GM19463 (cell line): Measurements from ENCODE around the gene HOXC13.

Source experiments
- ATAC-seq: cut with Tn5 transposase; IDR thresholded peaks from one replicate; pipeline ENCODE4 v1.9.1; 2021; ENCODE audit warnings: mild to moderate bottlenecking, moderate library complexity; ENCODE audit not compliant: unreplicated experiment

Gene HOXC13

DNA sequence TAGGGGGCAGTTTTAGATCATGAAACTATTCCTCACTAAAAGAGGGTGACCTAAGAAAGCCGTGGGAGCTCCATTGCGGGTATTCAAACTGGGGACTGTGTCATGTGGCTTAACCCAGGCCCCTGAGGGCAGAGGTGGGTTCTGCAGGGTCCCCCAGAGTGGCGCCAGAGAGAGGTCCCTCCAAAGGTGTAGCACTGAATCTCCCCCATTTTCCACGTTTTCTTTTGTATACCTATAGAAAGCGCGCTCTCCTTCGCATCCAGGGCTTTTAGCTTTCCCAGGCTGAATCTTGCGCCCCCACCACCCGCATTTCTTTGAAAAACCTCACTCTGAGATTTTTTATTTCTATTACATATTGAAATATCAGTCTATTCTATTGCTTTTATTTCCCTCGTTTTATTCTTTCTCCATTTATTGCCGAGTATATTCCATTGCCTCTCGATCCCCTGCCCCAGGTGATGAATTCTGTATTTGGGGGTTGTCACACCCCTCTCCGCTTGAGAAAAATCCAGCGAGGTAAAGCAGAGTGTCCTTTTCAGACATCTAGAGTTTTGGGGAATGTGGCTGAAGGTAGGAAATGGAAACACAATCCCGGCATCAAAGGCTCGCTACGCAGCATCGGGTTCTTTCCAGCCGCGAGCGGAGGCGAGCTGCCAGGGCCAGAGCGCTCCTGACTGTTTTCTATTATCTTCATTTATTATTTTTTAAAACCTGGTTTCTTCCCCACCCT, 870 bp upstream of the HOXC13 start:
- ATAC-seq = no peak

DNA sequence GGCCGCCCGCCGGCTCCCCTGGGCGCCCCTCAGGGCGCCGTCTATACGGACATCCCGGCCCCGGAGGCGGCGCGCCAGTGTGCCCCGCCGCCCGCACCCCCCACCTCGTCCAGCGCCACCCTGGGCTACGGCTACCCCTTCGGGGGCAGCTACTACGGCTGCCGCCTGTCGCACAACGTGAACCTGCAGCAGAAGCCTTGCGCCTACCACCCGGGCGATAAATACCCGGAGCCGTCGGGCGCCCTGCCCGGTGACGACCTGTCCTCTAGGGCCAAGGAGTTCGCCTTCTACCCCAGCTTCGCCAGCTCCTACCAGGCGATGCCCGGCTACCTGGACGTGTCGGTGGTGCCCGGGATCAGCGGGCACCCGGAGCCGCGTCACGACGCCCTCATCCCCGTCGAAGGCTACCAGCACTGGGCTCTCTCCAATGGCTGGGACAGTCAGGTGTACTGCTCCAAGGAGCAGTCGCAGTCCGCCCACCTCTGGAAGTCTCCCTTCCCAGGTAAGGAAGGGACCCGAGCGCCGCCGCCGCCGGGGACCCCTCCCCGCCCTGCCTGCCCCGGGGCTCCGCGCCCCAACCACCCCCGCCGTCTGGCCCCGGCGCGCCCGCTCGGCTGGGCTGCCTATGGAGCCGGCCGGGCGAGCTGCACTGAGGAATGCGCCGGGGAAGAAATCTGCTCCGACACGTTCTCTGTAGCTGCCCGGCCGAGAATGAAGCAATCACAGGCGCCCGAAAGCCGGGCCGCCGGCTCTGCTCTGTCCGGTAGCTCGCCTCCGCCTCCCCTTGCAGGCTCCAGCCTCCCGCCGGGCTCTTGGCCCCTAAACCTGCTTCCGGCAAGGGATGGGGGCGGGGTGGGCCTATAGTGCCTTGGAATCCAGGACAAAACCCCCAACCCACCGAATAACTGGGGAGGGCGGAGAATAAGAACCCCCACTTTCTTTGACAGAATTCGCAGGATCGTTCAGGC, 794 bp downstream of the HOXC13 start:
- ATAC-seq = no peak

DNA sequence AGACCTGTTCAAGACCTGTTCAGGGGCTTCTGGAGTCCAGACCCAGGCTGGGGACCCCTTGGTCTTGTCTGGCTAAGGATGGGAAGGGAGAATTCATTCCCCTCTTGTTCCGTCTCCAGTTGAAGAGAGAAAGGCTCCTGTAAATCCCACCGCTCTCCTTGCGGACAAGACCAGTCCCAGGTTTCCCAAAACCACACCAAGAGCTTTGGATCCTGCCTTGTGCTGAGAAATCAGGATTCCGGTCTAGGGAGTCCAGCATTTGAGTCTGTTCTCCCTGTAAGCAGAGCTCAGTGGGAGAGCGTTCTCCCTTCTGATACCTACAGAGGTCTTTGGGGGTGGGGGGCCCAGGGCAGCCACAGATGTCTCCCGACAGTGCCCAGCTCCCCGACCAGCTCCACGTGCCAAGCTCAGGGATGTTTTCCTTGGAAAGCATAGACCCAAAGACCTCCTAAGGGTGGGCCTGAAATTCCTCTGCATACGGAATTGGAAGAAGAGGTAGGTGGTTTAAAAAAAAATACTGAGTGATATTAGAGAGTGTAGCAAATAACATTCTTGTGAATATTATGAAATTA, 1.9 kb downstream of the HOXC13 start:
- ATAC-seq = no peak

DNA sequence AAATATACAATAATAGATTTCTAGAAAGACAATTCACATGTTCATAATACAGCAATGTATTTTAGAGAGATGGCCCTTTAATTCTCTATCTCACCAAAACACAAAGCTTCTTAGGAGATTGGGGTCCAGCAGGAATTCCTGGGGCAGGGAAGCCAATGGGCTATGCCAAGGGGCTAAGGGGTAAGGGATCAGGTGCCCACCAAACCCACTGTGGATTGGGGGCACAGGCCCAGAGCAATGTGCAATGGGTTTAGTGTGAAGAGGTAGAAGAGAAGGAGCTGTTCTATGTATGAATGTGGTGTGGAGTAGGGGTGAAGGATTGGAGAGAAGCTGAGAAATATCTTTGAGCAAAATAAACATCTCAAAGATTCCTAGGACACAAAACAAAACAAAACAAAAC, 2.6 kb downstream of the HOXC13 start:
- no peak for ATAC-seq

DNA sequence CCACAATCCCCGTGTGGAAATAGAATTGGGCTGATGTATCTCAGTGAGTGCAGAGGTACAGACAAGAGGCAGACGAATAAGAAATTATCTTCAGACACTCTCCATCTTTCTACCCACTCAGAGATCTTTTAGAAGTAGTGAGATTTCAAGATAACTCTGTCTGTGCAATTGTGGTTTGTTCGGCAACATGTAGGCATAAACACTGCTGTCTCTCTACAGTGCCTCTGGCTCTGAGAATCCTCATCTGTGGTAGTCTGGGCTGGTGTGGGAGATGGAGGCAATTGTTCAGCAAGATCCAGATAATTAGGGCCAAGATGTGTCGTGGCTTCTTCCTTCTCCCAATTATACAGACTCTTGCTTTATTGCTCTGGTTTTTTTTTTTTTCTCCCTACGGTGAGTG, 3.1 kb downstream of the HOXC13 start:
- ATAC-seq = no peak

DNA sequence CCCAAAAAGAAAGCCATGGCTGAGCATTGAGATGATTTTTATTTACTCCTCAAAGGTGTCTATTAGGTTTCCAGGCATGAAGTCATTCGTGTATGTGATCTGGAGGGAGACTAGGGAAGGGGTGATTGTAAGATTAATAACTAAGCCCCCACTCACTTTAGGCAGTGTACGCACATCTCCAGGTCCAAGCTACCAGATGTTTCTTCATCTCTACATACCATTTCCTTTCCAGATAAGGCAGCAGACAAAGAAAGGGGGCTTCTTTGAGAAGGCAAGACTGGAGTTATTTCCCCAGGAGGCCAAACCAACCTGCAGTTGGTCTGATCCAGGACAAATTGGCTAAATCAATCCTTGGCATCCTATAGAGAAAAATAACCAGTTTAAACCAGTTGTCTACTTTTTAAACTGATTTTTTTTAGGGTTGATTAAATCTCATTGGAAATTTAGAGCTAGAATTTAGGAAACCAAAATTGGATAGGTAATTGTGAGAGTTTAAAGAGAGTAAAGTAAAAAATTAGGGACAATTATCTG, 3.9 kb downstream of the HOXC13 start:
- ATAC-seq = no peak

DNA sequence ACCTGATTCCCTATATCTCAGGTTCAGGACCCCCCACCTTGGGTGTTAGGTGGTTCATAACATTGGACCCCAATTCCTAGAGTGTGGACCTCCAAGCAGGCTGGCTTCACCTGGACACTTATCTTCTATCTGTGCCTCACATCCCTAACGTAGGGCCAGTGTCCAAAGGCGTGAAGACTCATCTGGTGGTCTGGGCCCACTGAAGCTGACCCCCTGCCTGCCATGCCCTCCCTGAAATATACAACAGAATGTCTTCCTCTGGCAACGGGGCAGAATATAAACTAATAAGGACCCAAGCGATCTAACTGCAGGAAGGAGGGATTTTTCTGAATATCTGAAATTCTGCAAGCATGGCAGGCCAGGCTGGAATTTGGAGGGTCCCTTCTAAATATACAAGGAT, 5.6 kb downstream of the HOXC13 start:
- ATAC-seq = no peak

DNA sequence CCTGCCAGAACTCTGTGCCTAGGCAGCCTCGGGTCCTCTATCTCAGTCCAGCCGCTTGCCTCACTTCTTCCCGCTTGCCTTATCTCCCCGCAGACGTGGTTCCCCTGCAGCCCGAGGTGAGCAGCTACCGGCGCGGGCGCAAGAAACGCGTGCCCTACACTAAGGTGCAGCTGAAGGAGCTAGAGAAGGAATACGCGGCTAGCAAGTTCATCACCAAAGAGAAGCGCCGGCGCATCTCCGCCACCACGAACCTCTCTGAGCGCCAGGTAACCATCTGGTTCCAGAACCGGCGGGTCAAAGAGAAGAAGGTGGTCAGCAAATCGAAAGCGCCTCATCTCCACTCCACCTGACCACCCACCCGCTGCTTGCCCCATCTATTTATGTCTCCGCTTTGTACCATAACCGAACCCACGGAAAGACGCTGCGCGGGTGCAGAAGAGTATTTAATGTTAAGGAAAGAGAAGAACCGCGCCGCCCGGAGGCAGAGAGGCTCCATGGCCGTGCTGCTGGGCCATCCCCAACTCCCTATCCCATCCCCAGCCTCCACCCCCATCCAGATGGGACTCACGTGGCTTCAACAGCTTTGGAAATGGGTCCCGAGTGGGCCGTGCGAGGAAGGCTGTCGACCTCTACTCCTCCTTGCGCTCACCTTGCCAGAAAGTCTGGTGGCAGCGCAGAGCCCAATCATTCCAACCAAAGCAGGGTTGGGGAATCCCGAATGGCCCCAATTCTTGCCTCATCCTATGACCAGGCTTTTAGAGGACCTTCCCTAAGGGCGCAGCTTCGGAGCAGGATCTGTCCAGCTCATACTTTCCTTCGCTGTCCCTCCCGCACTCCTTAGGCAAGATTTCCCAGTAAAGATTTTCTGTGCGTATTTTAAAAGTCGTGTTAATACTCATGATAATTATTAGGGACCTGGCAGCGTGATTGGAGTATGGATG, 6.5 kb downstream of the HOXC13 start:
- ATAC-seq = no peak

DNA sequence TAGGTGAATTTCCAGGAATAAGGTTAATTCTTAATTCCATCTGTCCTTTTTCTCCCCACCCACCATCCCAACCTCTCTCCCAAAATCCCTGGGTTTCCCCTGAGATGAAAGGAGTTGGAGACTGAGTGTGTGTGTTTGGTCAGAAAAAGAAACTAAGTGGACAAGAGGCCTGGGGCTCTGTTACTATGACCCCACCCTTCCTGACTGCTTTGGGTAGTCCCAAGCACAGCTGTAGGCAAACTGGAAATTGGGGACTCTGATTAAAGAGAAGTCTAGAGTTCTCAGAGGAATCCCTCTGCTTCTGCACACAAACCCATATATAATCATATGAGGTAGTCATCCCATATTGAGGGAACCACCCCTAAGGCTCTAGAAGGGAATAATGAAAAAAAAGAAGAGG, 9.1 kb downstream of the HOXC13 start:
- ATAC-seq = no peak

DNA sequence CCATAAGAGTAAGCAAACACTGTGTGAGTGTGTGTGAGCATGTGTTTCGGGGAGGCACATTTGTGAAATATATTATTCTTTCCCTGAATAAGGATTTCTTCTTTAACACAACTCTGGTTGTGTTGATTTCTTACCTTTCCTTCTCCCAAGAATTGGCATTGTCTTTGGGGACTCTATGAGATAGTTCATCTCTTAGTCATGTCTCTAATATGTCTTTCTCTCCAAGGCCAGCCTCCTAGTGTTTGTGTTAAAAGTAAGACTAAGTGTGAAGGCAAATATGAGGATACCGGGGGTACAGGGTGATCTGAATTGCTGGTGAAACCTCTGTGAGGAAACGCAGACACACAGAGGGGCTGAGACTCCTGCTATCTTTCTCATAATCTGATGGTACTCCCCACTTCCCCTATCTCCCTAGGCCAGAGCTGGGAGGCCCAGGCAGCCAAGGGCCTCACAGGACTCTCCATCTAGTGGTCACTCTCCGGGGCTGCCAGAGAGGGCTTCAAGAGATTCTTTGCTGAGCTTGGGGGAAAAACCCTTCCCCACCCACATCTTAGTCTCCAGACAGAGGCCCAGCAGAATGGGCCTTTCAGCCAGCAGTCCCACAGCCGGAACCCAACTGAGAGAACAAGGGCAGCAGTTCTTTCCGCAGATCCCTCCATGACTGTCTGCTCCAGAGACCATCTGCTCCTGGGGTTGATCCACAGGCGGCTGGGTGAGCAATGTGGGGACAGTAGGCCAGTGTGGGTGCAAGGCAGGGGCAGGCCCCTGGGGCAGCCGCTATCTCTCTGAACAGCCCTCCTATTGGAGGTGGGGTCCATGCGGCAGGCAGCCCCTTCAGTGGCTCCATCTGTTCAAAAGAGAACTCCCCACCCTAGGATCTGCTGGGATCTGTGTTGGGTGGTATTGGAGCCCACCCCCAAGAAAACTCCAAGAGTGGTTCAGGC, 10.3 kb downstream of the HOXC13 start:
- no peak for ATAC-seq

DNA sequence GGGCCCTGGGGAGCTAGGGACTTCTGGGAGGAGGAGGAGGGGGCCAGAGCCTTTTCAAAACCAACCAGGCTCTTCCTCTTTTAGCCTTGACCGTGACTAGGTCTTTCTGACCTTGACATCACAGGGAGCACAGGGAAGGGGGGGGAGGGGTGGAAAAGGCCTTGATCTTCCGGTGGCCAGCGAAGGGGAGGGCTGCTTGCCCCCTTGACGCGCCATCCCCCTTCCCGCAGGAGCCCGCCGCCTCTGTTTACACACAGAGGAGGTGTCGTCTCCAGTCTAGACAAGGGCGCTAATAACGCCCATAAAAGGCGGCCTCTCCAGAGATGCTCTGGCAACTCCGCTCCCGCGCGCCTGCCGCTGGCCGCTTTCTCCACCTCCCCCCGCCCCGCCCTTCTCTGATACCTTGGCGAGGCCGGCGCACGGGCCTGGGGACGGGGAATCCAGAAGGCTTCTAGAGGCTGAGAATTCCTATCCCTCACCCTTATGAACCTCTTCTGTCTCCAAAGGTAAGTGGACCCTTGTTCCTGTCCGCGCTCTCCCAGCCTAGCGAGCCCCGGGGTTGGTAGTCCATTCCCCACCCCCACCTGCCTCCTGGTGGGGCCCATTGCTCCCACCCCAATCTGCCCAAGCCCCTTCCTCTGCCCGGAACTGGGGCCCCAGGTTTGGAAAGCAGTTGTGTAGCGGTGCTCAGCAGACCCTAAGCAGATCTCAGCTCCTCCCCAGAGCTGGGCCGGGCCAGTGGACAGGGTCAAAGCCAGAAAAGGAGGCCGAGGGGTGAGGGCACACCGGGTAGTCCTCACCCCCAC, 11.2 kb downstream of the HOXC13 start:
- no peak for ATAC-seq

DNA sequence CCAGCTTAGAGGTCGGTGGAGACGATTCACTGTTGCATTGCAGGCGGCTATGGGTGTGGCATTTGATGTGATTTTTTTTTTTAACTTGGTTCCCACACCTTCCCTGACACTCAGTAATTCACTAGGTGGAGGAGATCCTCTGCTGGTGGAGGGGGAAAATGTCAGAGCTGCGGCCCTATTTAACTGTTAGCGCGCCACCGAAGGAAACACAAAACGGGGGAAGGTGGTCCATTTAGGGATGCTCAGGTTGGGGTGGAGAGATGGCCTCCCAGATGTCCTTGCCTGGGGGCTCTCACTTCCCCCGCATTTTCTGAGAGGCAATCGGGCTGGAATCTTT, 11.8 kb downstream of the HOXC13 start:
- no peak for ATAC-seq

DNA sequence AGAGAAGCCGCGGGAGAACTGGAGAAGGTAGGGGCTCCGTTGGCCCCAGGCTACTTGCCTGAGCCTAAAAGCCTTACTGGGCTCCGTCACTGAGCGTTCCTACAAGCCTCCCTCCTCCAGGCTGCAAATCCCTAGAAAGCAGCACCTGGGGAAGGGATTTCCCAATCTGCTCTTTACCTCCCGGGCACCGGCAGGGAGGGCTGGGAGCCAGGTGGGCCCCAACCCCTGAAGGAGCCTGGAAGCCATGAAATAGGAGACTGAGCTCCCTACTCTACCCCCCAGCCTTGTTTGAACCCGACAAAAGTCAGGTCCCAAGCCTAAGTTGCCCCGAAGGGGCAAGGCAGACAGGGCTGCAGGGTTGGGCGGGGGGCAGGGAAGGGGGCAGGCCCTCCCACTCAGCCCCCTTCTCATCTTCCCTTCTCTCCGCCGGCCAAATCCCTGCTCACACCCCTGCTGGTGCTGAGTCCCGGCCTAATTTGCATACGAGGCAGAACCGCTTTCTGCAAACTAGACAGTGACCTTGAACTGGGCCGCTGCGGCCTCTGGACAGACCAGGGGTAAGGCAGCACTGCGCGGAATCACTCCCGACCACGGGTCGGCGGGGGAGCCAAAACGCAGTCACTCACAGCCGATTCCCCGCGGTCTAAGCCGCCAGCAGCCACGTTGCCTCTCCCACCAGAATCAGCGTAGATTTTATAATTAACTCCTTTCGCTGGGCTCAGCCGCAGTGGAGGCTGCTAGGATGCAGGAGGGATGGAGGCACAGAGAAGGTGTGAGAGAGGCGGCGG, 12.4 kb downstream of the HOXC13 start:
- no peak for ATAC-seq

DNA sequence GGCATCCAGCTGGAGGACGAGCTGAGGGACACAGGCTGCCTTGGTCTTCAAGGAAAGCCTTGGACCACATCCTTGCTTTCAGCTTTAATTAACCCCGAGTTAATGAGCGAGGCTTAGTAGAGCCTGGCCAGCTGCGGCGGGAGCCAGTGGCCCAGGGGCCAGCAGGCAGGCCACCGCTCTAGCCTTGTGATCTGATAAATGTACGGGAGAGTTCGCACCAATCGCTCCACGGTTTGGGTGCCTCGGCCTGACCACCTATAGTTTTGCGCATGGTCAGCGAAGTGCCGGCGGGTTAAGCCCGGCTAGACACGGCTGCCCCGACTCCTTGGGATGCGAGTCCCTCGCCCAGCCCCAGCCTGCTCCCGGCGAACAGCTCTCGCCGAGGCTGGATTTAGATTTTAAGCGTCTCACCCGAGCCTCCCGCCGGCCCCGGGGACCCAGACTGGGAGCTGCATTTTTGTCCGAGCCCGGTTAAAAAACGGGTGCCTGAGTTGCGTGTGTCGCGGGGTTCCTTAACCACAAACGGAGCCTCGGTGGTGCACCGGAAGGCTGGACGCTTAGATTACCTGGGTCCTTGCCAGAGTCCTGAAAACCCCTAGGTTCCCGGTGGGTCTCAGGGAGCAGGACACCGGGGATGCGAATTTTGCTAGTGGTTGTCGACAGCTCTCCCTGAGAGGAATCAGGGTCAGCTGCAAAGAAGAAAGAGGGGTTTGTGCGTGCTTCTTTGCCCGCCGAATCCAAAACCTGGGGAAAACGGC, 13.1 kb downstream of the HOXC13 start:
- ATAC-seq = no peak

DNA sequence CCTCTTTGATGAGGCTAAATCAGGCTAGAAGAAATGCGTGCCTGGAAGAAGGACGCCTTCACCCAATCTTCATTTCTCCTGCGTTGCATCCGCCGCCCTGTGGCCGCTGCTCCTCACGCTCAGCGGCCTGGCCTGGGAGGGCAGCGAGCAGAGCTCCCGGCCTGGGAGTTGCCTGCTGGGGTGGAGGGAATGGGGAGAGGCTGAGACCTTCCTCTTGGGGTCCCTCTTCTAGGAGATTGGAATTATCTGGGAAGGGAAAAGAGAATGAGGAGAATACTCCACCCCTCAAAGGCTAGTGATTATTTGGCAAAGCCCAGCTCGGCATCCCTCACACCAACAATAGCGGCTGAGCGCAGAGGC, 13.7 kb downstream of the HOXC13 start:
- no peak for ATAC-seq

DNA sequence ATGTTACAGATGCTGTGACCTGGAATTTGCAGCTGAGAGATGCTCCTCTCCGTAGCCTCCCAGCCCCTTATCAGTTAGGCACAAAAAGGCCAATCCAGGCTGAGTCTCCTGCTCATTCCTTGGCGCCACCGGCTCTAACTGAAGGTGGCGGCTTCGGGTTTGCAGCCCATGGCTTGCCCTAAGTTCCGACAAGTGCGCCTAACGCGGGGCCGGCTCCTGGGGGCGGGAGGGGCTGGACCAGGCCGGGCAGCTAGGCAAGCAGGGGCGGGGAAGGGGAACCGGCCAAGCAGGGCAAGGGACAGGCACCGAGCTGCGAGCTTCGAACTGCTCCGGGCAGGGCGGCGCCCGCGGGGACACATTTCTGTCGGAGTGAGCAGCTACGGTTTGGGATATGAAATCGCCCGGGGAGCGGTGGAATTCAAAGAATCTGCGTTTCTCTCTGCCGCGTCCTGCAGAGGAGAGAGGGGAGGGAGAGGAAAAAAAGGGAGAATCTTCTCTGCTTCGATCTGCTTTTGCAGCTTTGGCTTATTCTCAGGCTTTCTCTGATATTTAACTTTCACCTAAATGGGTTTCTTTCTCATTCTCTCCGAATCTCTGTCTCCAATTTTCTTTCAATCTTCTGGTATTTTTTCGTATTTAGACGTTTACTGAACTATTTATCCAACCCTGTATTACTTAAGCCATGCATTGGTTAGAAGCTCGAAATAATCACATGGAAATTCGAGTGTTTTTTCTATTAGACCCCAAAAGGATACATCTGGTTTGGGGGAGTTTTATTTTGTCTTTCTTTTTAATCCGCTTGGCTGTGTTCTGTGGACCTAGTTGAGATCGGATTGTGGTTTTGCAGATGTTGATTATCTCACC, 14.5 kb downstream of the HOXC13 start:
- ATAC-seq = no peak
